Measurements from ENCODE around the gene TTC5. TPM values are rescaled to one million over a fixed set of nuclear protein-coding genes. Genes with fewer than 3 reads are reported as not detected.

Gene TTC5
- total RNA-seq, 1 donor from 2014 or later: 10.5 TPM

DNA sequence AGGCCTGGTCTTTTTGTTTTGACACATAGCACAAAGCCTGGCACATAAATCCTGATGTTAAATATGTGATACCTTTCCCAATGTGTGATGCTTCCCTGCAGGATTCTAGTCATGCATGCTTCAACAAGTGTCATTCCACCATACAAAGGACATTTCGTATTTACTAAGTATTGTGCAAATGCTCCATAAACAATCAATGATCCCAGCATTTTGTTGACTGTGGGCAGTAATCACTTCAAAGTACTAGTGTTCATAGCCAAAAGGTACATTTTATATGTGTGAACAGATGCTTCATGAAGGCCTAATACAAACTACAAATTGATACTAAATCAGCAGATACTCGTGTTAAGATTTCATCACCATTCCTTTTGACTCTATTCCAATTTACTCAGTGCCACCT is 23.0 kb upstream of the TTC5 start:
- FAIRE-seq (no peak), DNase-seq (ENCODE audit: low read depth) (no peak)
- H3K36me3 ChIP-seq (ENCODE audit: control insufficient read depth, insufficient read depth, low read length): peaks cover 5% of the 10 kb centered on the region
- no peaks in the 10 kb centered on the region for H3K27me3 ChIP-seq (ENCODE audit: control insufficient read depth, insufficient read depth, low read length)
- no peak overlapping the region for H3K4me3 ChIP-seq (ENCODE audit: low read depth, low read length)
- TF ChIP-seq CTCF (IDR thresholded peaks at IDR 0.05; ENCODE audit: insufficient read depth, low read length, severe bottlenecking): no peak

GRCh38 chr14:20327005-20327869 is 21.5 kb upstream of the TTC5 start:
- DNase-seq (ENCODE audit: low read depth): peak; percentile 66
- no peak for FAIRE-seq
- TF ChIP-seq CTCF (IDR thresholded peaks at IDR 0.05; ENCODE audit: insufficient read depth, low read length, severe bottlenecking): peak; percentile 44
- H3K27me3 ChIP-seq (ENCODE audit: control insufficient read depth, insufficient read depth, low read length): no peaks in the 10 kb centered on the region
- no peak overlapping the region for H3K4me3 ChIP-seq (ENCODE audit: low read depth, low read length)
- peaks cover 5% of the 10 kb centered on the region for H3K36me3 ChIP-seq (ENCODE audit: control insufficient read depth, insufficient read depth, low read length)

GRCh38 chr14:20317720-20318119 is 12.0 kb upstream of the TTC5 start:
- DNase-seq (ENCODE audit: low read depth) (no peak), FAIRE-seq (no peak)
- no peaks in the 10 kb centered on the region for H3K27me3 ChIP-seq (ENCODE audit: control insufficient read depth, insufficient read depth, low read length)
- H3K36me3 ChIP-seq (ENCODE audit: control insufficient read depth, insufficient read depth, low read length): peaks cover 9% of the 10 kb centered on the region
- H3K4me3 ChIP-seq (ENCODE audit: low read depth, low read length): no peak overlapping the region
- TF ChIP-seq CTCF (IDR thresholded peaks at IDR 0.05; ENCODE audit: insufficient read depth, low read length, severe bottlenecking): no peak

- Histone ChIP-seq H3K4me3 (ENCODE audit: low read depth, low read length) (no peak overlapping the region), H3K27me3 (ENCODE audit: control insufficient read depth, insufficient read depth, low read length) (no peaks in the 10 kb centered on the region), H3K36me3 (ENCODE audit: control insufficient read depth, insufficient read depth, low read length) (peaks cover 11% of the 10 kb centered on the region)
- FAIRE-seq (no peak), DNase-seq (ENCODE audit: low read depth) (no peak)
- TF ChIP-seq CTCF (IDR thresholded peaks at IDR 0.05; ENCODE audit: insufficient read depth, low read length, severe bottlenecking): no peak
Measured at GRCh38 chr14:20314026-20314425, 8.3 kb upstream of the TTC5 start.

- TF ChIP-seq CTCF (IDR thresholded peaks at IDR 0.05; ENCODE audit: insufficient read depth, low read length, severe bottlenecking): no peak
- Histone ChIP-seq H3K27me3 (ENCODE audit: control insufficient read depth, insufficient read depth, low read length) (no peaks in the 10 kb centered on the region), H3K36me3 (ENCODE audit: control insufficient read depth, insufficient read depth, low read length) (peaks cover 3% of the 10 kb centered on the region), H3K4me3 (ENCODE audit: low read depth, low read length) (no peak overlapping the region)
- no peak for DNase-seq (ENCODE audit: low read depth)
- no peak for FAIRE-seq
Measured at GRCh38 chr14:20306079-20306423, 300 bp upstream of the TTC5 start.
